MCF 10A (cell line): ENCODE results near the gene SPATA25. TPM values are rescaled to one million over a fixed set of nuclear protein-coding genes. Genes with fewer than 3 reads are reported as not detected.

Experiments
- BruUV-seq: library from RNA; stranded (reverse); fragments of 400-500 nt; replicated peaks from 2 replicates; lab custom pipeline; 2021; lab: Mats Ljungman, UMichigan
- CTCF ChIA-PET: fragments of 300-600 bp; sonication (Branson Sonifier 250); formaldehyde crosslinking; extraction: SDS; loops from one replicate; lab custom pipeline; 2021; ENCODE audit warnings: antibody characterized with exemption, inconsistent platforms; lab: Yijun Ruan, JAX
- POLR2A ChIA-PET: fragments of 300-600, 350-650 bp; sonication (Branson Sonifier 250); formaldehyde crosslinking; extraction: SDS; loops from one replicate; lab custom pipeline; 2020; ENCODE audit warnings: antibody characterized with exemption, inconsistent platforms; lab: Yijun Ruan, JAX
- DNase-seq: peaks from one replicate; pipeline ENCODE4 v3.0.0-alpha.2; 2018; ENCODE audit not compliant: unreplicated experiment
- H3K27ac Mint-ChIP-seq: one replicate; pipeline ENCODE4 v1.8.0; 2022; ENCODE audit warnings: mild to moderate bottlenecking, low read depth, mixed read lengths; ENCODE audit not compliant: unreplicated experiment
- H3K27me3 Mint-ChIP-seq: one replicate; pipeline ENCODE4 v1.8.0; 2022; ENCODE audit warnings: mixed read lengths; ENCODE audit not compliant: insufficient read depth, unreplicated experiment
- H3K36me3 Mint-ChIP-seq: one replicate; pipeline ENCODE4 v1.8.0; 2022; ENCODE audit warnings: mild to moderate bottlenecking, moderate library complexity, mixed read lengths; ENCODE audit not compliant: insufficient read depth, unreplicated experiment
- H3K4me1 Mint-ChIP-seq: one replicate; pipeline ENCODE4 v1.8.0; 2022; ENCODE audit warnings: mixed read lengths; ENCODE audit not compliant: insufficient read depth, unreplicated experiment
- H3K4me3 Mint-ChIP-seq: one replicate; pipeline ENCODE4 v1.8.0; 2022; ENCODE audit warnings: mild to moderate bottlenecking, moderate library complexity, mixed read lengths; ENCODE audit not compliant: unreplicated experiment
- H3K9me3 Mint-ChIP-seq: one replicate; pipeline ENCODE4 v1.8.0; 2022; ENCODE audit warnings: mixed read lengths; ENCODE audit not compliant: unreplicated experiment
- intact Hi-C: fragments of 100-400 bp; cut with micrococcal nuclease; formaldehyde crosslinking; loops from 2 replicates; pipeline ENCODE4 v1.14.1; 2022
- total RNA-seq: library from RNA; stranded (reverse); gene quantifications from 2 replicates; pipeline ENCODE4 v1.2.3, GENCODE V29; 2022
- TF ChIP-seq, protein P1 (sequence below): fragments of 200-600 bp; IDR thresholded peaks from one replicate; pipeline ENCODE4 v1.8.0; 2022; ENCODE audit warnings: antibody characterized with exemption, mild to moderate bottlenecking; ENCODE audit not compliant: unreplicated experiment

Gene SPATA25
- total RNA-seq, 1 experiment from 2014 or later = 0.72 TPM

DNA sequence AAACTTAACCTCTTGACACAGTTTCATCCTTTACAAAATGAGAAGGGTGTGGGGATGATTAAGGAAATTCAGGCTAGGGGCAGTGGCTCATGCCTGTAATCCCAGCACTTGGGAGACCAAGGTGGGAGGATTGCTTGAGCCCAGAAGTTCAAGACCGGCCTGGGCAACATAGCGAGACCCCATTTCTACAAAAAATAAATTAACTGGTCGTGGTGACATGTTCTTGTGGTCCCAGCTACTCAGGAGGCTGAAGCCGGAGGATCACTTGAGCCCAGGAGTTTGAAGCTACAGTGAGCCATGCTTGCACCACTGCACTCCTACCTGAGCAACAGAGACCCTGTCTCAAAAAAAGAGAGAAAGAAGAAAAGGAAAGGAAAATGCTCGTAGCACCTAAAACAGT is 21.0 kb downstream of the SPATA25 start:
- intact Hi-C loops = no loop called here
- ChIA-PET CTCF (interaction anchor here (0.6 to 0.9 kb wide), 4 partner anchors 14 to 238 kb away, joined by 3 to 5 read pairs (median 4); no protein-coding TSS in a partner anchor), POLR2A (interaction anchor here (0.6 to 6.5 kb wide), 6 partner anchors 10 to 68 kb away, joined by 3 to 27 read pairs (median 5); partner anchors contain the start of genes ACOT8, PCIF1, ZSWIM1 and ZSWIM3)
- Mint-ChIP-seq H3K4me1 (peaks cover 7% of the 10 kb centered on the region), H3K9me3 (no peaks in the 10 kb centered on the region), H3K4me3 (no peak overlapping the region), H3K27ac (no peak overlapping the region), H3K27me3 (no peaks in the 10 kb centered on the region), H3K36me3 (no peaks in the 10 kb centered on the region)
- no peak for DNase-seq
- BruUV-seq = no TSS peak
- TF ChIP-seq, protein P1, sequence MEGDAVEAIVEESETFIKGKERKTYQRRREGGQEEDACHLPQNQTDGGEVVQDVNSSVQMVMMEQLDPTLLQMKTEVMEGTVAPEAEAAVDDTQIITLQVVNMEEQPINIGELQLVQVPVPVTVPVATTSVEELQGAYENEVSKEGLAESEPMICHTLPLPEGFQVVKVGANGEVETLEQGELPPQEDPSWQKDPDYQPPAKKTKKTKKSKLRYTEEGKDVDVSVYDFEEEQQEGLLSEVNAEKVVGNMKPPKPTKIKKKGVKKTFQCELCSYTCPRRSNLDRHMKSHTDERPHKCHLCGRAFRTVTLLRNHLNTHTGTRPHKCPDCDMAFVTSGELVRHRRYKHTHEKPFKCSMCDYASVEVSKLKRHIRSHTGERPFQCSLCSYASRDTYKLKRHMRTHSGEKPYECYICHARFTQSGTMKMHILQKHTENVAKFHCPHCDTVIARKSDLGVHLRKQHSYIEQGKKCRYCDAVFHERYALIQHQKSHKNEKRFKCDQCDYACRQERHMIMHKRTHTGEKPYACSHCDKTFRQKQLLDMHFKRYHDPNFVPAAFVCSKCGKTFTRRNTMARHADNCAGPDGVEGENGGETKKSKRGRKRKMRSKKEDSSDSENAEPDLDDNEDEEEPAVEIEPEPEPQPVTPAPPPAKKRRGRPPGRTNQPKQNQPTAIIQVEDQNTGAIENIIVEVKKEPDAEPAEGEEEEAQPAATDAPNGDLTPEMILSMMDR = no peak

DNA sequence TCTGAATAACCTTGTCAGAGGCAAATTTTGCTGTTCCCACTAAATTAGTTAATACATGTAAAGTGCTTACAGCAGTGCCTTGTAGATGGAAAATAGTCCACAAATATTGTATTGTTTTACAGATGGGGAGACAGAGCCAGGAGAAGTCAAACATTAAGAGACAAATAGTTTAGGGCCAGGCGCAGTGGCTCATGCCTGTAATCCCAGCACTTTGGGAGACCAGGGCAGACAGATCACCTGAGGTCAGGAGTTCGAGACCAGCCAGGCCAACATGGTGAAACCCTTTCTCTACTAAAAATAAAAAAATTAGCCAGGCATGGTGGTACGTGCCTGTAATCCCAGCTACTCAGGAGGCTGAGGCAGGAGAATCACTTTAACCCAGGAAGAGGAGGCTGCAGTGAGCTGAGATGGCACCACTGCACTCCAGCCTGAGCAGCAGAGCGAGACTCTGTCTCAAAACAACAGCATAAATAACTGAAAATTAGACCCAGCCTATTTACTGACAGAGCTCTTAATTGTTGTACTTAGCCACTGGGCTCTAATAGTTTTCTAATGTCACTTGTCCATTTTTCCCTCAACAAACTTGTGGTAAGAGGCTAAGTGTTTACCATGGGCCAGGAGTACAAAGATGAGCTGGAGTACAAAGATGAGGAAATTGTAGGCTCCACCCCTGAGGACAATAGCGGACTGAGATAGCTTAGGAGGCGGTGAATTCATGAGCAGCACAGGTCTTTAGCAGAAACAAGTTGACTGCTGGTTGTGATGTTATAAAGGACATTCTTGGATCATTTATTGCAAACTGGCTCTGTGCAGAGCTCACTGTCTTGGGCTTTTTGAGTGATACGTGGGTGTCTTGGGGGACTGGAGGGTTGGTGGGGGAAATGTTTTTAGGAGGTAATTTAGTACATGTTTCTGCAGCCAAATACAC is 23.6 kb downstream of the SPATA25 start:
- intact Hi-C loops = no loop called here
- Mint-ChIP-seq H3K36me3 (no peaks in the 10 kb centered on the region), H3K27me3 (no peaks in the 10 kb centered on the region), H3K4me3 (no peak overlapping the region), H3K27ac (no peak overlapping the region), H3K4me1 (peaks cover 22% of the 10 kb centered on the region), H3K9me3 (no peaks in the 10 kb centered on the region)
- POLR2A ChIA-PET = interaction anchor here (0.8 to 6.5 kb wide), 5 partner anchors 14 to 71 kb away, joined by 3 to 27 read pairs (median 4); partner anchors contain the start of genes PCIF1 and ZSWIM1
- DNase-seq = no peak
- BruUV-seq = no TSS peak
- CTCF ChIA-PET = interaction anchor here (0.5 to 1.3 kb wide), 4 partner anchors 17 to 555 kb away, joined by 3 to 5 read pairs (median 3); no protein-coding TSS in a partner anchor
- TF ChIP-seq, protein P1 = no peak

DNA sequence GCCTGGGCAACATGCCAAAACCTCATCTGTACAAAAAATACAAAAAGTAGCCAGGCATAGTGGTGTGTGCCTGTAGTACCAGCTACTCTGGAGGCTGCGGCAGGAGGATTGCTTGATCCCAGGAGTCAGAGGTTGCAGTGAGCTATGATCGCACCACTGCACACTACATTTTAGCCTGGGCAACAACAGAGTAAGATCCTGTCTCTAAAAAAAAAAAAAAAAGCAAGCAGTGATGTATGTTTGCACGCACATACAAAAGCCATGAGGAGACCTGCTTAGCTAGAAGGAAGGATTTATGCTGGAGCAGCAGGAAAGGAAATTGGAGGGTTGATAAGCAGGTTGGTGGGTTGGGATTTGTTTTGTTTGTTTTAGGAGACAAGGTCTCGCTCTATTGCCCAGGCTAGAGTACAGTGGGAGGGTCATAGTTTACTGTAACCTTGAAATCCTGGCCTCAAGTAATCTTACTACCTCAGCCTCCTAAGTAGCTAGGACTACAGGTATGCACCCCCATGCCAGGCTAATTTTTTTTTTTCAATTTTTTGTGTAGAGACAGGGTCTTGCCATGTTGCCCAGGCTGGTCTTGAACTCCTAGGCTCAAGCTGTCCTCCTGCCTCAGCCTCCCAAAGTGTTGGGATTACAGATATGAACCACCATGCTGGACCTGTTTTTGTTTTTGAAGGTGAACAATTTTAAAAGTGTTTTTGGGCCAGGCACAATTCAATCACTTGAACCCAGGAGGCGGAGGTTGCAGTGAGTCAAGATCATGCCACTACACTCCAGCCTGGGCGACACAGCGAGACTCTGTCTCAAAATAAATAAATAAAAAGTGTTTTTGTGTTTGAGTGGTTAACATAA is 26.0 kb downstream of the SPATA25 start:
- Mint-ChIP-seq H3K4me1 (peaks cover 16% of the 10 kb centered on the region), H3K4me3 (no peak overlapping the region), H3K36me3 (peaks cover 6% of the 10 kb centered on the region), H3K9me3 (no peaks in the 10 kb centered on the region), H3K27me3 (no peaks in the 10 kb centered on the region), H3K27ac (no peak overlapping the region)
- CTCF ChIA-PET = interaction anchor here (0.7 to 1.5 kb wide), 3 partner anchors 12 to 1094 kb away, joined by 4 to 6 read pairs (median 4); no protein-coding TSS in a partner anchor
- DNase-seq = peak; percentile 56
- POLR2A ChIA-PET = interaction anchor here (0.9 to 1.4 kb wide), 3 partner anchors 19 to 52 kb away, joined by 3 to 9 read pairs (median 6); partner anchors contain the start of gene ZSWIM1
- intact Hi-C loops = no loop called here
- BruUV-seq = no TSS peak
- TF ChIP-seq, protein P1 = no peak
